Kidney epithelial cell (primary cell): ENCODE results near the gene TMEM106B. TPM values are rescaled to one million over a fixed set of nuclear protein-coding genes. Genes with fewer than 3 reads are reported as not detected.

Source experiments
- DNase-seq: peaks from one replicate; pipeline ENCODE4 v3.0.0-alpha.2; 2010; ENCODE audit warnings: low read depth
- H3K27me3 ChIP-seq: 2 replicates; pipeline ENCODE4 v1.6.0; 2011; ENCODE audit warnings: low read length; ENCODE audit not compliant: control insufficient read depth, insufficient read depth
- H3K36me3 ChIP-seq: 2 replicates; pipeline ENCODE4 v1.5.1; 2011; ENCODE audit warnings: low read length; ENCODE audit not compliant: control insufficient read depth, insufficient read depth
- H3K4me3 ChIP-seq: 2 replicates; pipeline ENCODE4 v1.5.1; 2011; ENCODE audit warnings: low read depth, mild to moderate bottlenecking, control low read depth, low read length
- total RNA-seq: library from RNA; depleted of rRNA; stranded (reverse); fragments of >200 nt; gene quantifications from 2 replicates; pipeline ENCODE4 v1.2.3, GENCODE V29; 2015
- TF ChIP-seq, protein P1 (sequence below): IDR thresholded peaks from 2 replicates; pipeline ENCODE4 v1.5.1; 2011; ENCODE audit warnings: mild to moderate bottlenecking, moderate library complexity, low read length, control low read depth, inconsistent platforms; ENCODE audit not compliant: insufficient read depth, poor library complexity, severe bottlenecking

TMEM106B gene
- total RNA-seq, 1 donor from 2014 or later: 146 TPM

DNA sequence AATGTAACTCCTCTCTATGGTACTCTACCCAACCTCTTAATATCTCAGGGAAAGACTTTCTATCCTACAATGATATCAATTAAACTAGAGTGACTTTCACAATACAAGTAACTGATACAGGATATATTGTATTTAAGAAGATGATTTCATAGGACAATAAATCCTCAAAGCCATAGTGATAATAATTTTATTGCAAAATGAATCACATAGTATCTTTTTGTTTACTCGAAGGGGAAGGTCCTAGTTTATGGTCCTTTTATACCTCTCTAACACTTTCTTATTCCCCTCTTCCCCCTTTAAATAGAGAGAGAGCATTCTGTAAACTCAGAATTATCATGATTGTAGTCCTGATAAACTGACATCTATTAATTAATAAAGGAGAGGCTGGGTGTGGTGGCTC lies 56.4 kb downstream of the TMEM106B start:
- no peak for DNase-seq
- TF ChIP-seq, protein P1, sequence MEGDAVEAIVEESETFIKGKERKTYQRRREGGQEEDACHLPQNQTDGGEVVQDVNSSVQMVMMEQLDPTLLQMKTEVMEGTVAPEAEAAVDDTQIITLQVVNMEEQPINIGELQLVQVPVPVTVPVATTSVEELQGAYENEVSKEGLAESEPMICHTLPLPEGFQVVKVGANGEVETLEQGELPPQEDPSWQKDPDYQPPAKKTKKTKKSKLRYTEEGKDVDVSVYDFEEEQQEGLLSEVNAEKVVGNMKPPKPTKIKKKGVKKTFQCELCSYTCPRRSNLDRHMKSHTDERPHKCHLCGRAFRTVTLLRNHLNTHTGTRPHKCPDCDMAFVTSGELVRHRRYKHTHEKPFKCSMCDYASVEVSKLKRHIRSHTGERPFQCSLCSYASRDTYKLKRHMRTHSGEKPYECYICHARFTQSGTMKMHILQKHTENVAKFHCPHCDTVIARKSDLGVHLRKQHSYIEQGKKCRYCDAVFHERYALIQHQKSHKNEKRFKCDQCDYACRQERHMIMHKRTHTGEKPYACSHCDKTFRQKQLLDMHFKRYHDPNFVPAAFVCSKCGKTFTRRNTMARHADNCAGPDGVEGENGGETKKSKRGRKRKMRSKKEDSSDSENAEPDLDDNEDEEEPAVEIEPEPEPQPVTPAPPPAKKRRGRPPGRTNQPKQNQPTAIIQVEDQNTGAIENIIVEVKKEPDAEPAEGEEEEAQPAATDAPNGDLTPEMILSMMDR: no peak

DNA sequence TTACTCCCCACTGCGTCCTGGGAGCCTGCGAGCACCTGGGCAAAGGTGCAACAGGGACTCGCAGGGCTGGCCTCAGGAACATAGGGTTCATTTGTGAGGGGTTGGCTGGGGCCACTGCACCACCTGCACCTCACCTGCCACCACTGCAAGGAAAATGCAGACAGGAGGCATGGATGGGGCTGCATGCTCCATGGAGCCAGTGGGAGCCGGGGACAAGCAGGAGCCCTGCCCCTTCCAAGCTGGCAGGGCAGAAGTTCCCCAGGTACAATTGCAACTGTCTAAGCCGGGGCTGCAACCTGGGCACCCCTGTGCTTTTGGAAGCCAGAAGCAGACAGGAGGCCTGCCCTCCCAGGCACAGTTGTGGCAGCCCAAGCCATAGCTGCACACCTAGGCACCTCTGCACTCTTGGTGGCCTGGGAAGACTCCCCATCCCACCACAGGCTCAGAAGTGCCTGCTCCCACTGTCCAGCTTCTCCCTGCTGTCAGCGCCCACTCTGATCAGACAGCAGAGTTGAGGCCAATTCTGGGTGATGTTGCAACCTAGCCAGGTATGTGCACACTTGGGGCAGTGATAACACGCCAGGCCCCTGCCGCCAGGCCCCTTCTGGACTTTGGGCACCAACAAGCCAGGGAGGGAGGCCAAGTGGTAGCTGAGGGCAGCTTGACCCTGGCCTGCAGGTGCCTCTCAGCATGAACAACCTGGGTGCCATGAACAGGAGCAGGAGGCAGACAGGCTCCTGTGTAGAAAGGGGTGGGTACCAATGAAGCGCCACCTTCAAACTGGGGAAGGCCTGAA lies 58.2 kb downstream of the TMEM106B start:
- TF ChIP-seq, protein P1: no peak
- H3K4me3 ChIP-seq: no peak overlapping the region
- H3K36me3 ChIP-seq: no peaks in the 10 kb centered on the region
- H3K27me3 ChIP-seq: no peaks in the 10 kb centered on the region
- DNase-seq: no peak

More for the DNA sequence above, 56.4 kb downstream of the TMEM106B start:
- Histone ChIP-seq H3K36me3 (no peaks in the 10 kb centered on the region), H3K4me3 (no peak overlapping the region), H3K27me3 (no peaks in the 10 kb centered on the region)

DNA sequence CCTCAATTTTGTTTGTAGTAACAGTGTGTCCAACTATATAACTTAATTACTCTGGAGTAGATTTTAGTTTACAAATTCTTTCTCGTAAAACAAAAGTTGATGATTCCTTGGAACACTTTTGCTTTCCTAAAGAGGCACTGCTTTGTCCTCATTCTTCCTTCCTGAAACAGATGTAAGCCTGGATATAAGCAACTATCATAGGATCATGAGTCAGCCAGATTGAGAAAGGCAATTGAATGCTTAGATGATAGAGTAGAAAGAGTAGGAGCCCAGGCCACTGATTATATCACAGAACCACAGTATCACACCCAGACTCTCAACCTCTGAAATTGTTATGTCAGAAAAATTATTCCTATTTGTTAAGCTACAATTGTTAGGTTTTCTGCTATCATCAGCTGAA lies 69.9 kb downstream of the TMEM106B start:
- DNase-seq: no peak
- Histone ChIP-seq H3K36me3 (no peaks in the 10 kb centered on the region), H3K4me3 (no peak overlapping the region), H3K27me3 (no peaks in the 10 kb centered on the region)
- TF ChIP-seq, protein P1: no peak

DNA sequence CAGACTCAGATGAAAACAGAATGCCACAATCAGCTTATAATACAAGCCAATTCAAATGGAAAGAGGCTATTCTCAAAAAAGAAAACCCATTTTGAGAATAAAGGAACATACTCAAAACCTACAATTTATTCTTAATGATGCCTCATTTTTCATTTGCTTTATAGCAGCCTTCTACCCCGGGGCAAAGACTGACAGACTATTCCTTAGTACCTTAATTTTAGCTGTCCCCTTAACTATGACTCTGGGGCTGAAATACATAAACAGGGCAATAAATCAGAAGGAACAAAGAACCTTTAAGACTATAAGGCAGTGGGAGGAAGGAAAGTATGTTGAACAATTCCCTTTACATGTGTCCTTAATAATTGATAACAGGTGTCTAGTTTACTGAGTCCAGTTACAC lies 76.8 kb downstream of the TMEM106B start:
- TF ChIP-seq, protein P1: no peak
- Histone ChIP-seq H3K36me3 (no peaks in the 10 kb centered on the region), H3K4me3 (no peak overlapping the region), H3K27me3 (no peaks in the 10 kb centered on the region)
- no peak for DNase-seq

DNA sequence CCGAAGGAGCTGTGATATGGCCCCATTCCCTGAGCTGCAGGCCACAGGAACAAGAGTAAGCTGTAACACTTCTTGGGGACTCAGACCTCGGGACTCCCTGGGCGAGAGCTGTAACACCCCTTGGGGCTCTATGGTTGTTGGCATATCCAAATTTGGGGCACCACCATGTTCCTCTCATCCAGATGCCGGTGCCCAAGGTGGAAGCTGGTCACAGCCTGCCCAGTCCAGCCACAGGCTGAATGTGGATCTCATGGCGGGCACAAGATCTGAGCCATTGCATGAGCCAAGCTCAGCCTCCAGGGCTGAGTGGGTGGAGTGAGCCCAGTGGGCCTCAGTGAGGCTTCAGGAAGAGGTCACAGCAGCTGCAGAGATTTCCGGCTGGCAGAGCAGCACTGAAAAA lies 78.9 kb downstream of the TMEM106B start:
- Histone ChIP-seq H3K27me3 (no peaks in the 10 kb centered on the region), H3K36me3 (no peaks in the 10 kb centered on the region), H3K4me3 (no peak overlapping the region)
- no peak for DNase-seq
- TF ChIP-seq, protein P1: no peak

DNA sequence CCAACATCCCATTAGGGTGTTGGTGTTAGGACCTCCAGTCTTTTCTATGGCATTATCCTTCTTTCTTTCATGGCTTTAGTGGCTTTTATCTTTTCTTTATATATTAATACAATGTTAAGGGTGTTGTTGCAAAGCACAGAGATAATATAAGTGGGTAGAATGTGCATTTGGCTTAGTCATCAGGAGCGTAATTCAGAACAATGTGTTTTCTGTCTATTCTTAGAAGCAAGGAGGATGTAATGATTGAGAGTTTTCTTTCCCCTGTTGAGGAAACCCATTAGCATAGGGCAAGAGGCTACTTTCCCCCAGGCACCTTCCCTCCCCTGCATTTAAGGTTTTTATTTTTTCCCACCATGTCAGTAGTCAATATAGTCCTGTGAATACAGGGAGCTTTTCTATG lies 79.7 kb downstream of the TMEM106B start:
- H3K27me3 ChIP-seq: no peaks in the 10 kb centered on the region
- no peak for DNase-seq
- no peak overlapping the region for H3K4me3 ChIP-seq
- no peaks in the 10 kb centered on the region for H3K36me3 ChIP-seq
- TF ChIP-seq, protein P1: no peak
